Spinal cord (tissue), 10 donors: ENCODE measurements around the gene CAMSAP3. TPM values are rescaled to one million over a fixed set of nuclear protein-coding genes. Genes with fewer than 3 reads are reported as not detected.
"Not testable (repeated sequence)": the region's sequence is repeated elsewhere in the genome, so short reads cannot be mapped to it uniquely, and the experiment has no call there.

Source experiments
- DNase-seq, 6 donors: peaks; one replicate each; pipeline versions ENCODE4 v3.0.0 to v3.0.0-alpha.2; 2013 to 2015; ENCODE audit warnings: low spot score in 6 of 6, low read depth in 4 of 6
- H3K27ac ChIP-seq: one replicate; pipeline ENCODE4 v1.5.1; 2013; ENCODE audit warnings: low read depth, low read length, control low read depth
- H3K27me3 ChIP-seq: one replicate; pipeline ENCODE4 v1.6.1; 2013; ENCODE audit warnings: low read length; ENCODE audit not compliant: control insufficient read depth, insufficient read depth
- H3K36me3 ChIP-seq: one replicate; pipeline ENCODE4 v1.6.1; 2013; ENCODE audit warnings: low read length; ENCODE audit not compliant: control insufficient read depth, insufficient read depth
- H3K4me1 ChIP-seq: one replicate; pipeline ENCODE4 v1.6.1; 2013; ENCODE audit warnings: low read length; ENCODE audit not compliant: control insufficient read depth, insufficient read depth
- H3K4me3 ChIP-seq: one replicate; pipeline ENCODE4 v1.5.1; 2013; ENCODE audit warnings: low read depth, low read length, control low read depth
- H3K9me3 ChIP-seq: one replicate; pipeline ENCODE4 v1.6.1; 2013; ENCODE audit warnings: low read length; ENCODE audit not compliant: control insufficient read depth, insufficient read depth
- WGBS: methylation state at CpG from one replicate; pipeline ENCODE4 v1.1.5; 2013; ENCODE audit warnings: missing lambda C conversion rate; ENCODE audit not compliant: insufficient coverage; 5-methylcytosine and 5-hydroxymethylcytosine counted together
- polyA plus RNA-seq, 2 donors: library from polyadenylated mRNA; unstranded; fragments of 120-200 nt; gene quantifications; one replicate each; pipeline ENCODE4 v1.2.1, GENCODE V29; 2013; ENCODE audit not compliant: insufficient read length in 2 of 2
- total RNA-seq, 2 donors: library from RNA; depleted of rRNA in 1 of 2; stranded (reverse); fragments of 120-200 nt in 1 of 2; fragments of >200 nt in 1 of 2; gene quantifications; one replicate each; pipeline versions ENCODE4 v1.2.3 to v1.2.4, GENCODE V29; 2013 to 2014
- donor health status: healthy.

Gene CAMSAP3
- total and polyA plus RNA-seq, 4 donors = 4.9 to 45.8 (median 24.7) TPM

DNA sequence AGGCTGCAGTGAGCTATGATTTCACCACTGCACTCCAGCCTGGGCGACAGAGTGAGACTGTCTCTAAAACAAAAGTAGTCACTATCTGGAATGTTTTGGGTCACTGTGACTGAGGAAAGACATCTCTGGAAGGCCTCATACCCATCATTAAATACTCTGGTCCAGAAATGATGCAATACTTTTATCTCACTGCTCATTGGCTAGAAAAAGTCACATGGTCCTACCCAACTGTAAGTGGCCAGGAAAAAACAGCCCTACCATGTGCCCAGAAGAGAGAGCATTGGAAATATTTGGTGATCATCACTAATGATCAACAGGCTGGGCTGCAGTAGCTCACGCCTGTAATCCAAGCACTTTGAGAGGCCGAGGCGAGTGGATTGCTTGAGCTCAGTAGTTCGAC is 30.3 kb upstream of the CAMSAP3 start:
- H3K4me3 ChIP-seq = no peak overlapping the region
- no peak for DNase-seq
- H3K27me3 ChIP-seq = no peaks in the 10 kb centered on the region
- H3K36me3 ChIP-seq = peaks cover 29% of the 10 kb centered on the region
- no peak overlapping the region for H3K27ac ChIP-seq
- H3K9me3 ChIP-seq = no peaks in the 10 kb centered on the region
- no CpG with 5 or more reads among the region's 5 CpGs for WGBS
- H3K4me1 ChIP-seq = no peaks in the 10 kb centered on the region

- H3K27ac ChIP-seq = no peak overlapping the region
- H3K9me3 ChIP-seq = no peaks in the 10 kb centered on the region
- H3K4me1 ChIP-seq = no peaks in the 10 kb centered on the region
- H3K4me3 ChIP-seq = no peak overlapping the region
- no peaks in the 10 kb centered on the region for H3K27me3 ChIP-seq
- DNase-seq = no peak
- WGBS = 80% methylated on average over 1 of the region's 5 CpGs
- H3K36me3 ChIP-seq = peaks cover 3% of the 10 kb centered on the region
Measured at GRCh38 chr19:7570761-7571160, 24.9 kb upstream of the CAMSAP3 start.

DNA sequence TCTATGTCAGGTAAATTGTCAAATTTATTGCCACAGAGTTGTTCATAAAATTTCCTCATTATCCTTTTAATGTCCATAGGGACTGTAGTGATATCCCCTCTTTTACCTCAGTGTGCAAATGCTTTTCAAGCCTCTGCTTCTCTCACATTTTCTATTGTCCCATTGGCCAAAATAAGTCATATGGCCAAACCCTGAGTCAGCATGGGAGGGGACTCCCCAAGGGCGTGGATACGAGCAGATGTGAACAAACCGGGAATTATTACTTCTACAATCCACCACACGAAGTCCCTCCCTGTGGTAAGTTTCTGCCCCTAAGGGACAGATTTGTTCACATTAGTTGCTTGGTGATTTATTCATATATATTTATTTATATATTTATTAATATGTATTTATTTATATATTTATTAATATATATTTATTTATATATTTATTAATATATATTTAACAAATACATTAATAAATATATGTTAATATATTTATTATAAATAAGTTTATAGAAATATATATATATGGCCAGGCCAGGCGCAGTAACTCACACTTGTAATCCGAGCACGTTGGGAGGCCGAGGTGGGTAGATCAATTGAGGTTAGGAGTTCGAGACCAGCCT is 20.1 kb upstream of the CAMSAP3 start:
- Histone ChIP-seq H3K4me3 (no peak overlapping the region), H3K27me3 (no peaks in the 10 kb centered on the region), H3K4me1 (no peaks in the 10 kb centered on the region), H3K36me3 (no peaks in the 10 kb centered on the region), H3K27ac (no peak overlapping the region), H3K9me3 (no peaks in the 10 kb centered on the region)
- DNase-seq = no peak
- WGBS = 92% methylated on average over 4 of the region's 9 CpGs

DNA sequence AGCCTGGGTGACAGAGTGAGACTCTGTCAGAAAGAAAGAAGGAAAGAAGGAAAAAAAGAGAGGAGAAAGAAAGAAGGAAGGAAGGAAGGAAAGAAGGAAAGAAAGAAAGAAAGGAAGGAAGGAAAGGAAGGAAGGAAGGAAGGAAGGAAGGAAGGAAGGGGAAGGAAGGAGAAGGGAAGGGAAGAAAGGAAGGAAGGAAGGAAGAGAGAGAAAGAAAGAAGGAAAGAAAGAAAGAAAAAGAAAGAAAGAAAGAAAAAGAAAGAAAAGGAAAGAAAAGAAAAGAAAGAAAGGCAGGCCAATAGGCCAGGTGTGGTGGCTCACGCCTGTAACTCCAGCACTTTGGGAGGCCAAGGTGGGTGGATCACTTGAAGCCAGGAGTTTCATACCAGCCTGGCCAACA is 18.2 kb upstream of the CAMSAP3 start:
- H3K27me3 ChIP-seq, H3K9me3 ChIP-seq, DNase-seq, H3K4me3 ChIP-seq, H3K4me1 ChIP-seq, H3K27ac ChIP-seq, H3K36me3 ChIP-seq: not testable (repeated sequence)
- WGBS = no CpG with 5 or more reads among the region's 1 CpG

DNA sequence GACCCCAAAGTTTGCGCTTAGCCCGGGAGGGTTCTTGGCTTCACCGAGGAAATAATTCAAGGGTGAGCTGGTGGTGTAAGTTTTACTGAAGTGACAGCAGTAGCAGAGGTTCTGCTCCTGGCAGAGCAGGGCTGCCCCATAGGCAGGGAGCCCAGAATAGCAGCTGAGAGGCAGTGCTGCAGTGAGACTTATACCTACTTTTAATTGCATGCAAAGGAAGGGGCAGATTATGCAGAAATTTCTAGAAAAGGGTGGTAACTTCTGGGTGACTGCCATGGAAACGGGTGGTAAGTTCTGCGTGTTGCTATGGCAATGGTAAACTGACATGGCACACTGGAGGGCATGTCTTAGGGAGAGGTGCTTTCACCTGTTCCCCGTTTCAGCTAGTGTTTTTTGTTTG is 17.5 kb upstream of the CAMSAP3 start:
- no peak overlapping the region for H3K4me3 ChIP-seq
- no peak overlapping the region for H3K27ac ChIP-seq
- no peaks in the 10 kb centered on the region for H3K27me3 ChIP-seq
- no peak for DNase-seq
- WGBS = 58% methylated on average over 5 of the region's 6 CpGs
- H3K4me1 ChIP-seq = no peaks in the 10 kb centered on the region
- H3K36me3 ChIP-seq = no peaks in the 10 kb centered on the region
- H3K9me3 ChIP-seq = no peaks in the 10 kb centered on the region

- no peaks in the 10 kb centered on the region for H3K4me1 ChIP-seq
- no peaks in the 10 kb centered on the region for H3K9me3 ChIP-seq
- no peak overlapping the region for H3K27ac ChIP-seq
- DNase-seq = no peak
- H3K4me3 ChIP-seq = no peak overlapping the region
- H3K27me3 ChIP-seq = no peaks in the 10 kb centered on the region
- no peaks in the 10 kb centered on the region for H3K36me3 ChIP-seq
- 83% methylated on average over 6 of the region's 6 CpGs for WGBS
Measured at GRCh38 chr19:7579182-7579581, 16.5 kb upstream of the CAMSAP3 start.

DNA sequence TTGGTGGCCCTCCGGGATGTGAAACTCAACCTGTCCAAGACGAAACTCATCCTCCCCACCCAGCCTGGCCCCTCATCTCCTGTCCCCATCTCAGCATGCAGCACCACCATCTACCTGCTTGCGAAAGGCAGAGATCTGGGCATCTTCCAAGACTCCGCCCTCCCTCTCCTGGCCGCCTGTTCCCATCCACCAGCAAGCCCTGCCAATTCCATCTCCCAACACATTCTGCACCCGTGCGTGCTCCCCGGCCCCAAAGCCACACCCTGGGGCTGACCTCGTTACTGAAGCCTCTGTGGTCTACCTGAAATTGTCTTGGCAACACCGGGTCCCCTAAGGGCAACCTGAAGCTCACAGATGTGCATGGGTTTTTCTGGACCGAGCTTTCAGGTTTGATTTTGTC is 13.2 kb upstream of the CAMSAP3 start:
- 60% methylated on average over 10 of the region's 11 CpGs for WGBS
- Histone ChIP-seq H3K27me3 (no peaks in the 10 kb centered on the region), H3K27ac (no peak overlapping the region), H3K4me3 (no peak overlapping the region), H3K4me1 (no peaks in the 10 kb centered on the region), H3K36me3 (no peaks in the 10 kb centered on the region), H3K9me3 (no peaks in the 10 kb centered on the region)
- DNase-seq = no peak

GRCh38 chr19:7589822-7590221 is 5.8 kb upstream of the CAMSAP3 start:
- Histone ChIP-seq H3K27ac (no peak overlapping the region), H3K4me3 (no peak overlapping the region), H3K27me3 (no peaks in the 10 kb centered on the region), H3K4me1 (no peaks in the 10 kb centered on the region), H3K9me3 (no peaks in the 10 kb centered on the region), H3K36me3 (no peaks in the 10 kb centered on the region)
- WGBS = 86% methylated on average over 4 of the region's 7 CpGs
- DNase-seq = no peak

- Histone ChIP-seq H3K4me1 (peaks cover under 1% of the 10 kb centered on the region), H3K36me3 (no peaks in the 10 kb centered on the region), H3K9me3 (no peaks in the 10 kb centered on the region), H3K27me3 (no peaks in the 10 kb centered on the region), H3K4me3 (no peak overlapping the region), H3K27ac (no peak overlapping the region)
- no peak for DNase-seq
- 56% methylated on average over 8 of the region's 8 CpGs for WGBS
Measured at GRCh38 chr19:7590256-7590655, 5.4 kb upstream of the CAMSAP3 start.

DNA sequence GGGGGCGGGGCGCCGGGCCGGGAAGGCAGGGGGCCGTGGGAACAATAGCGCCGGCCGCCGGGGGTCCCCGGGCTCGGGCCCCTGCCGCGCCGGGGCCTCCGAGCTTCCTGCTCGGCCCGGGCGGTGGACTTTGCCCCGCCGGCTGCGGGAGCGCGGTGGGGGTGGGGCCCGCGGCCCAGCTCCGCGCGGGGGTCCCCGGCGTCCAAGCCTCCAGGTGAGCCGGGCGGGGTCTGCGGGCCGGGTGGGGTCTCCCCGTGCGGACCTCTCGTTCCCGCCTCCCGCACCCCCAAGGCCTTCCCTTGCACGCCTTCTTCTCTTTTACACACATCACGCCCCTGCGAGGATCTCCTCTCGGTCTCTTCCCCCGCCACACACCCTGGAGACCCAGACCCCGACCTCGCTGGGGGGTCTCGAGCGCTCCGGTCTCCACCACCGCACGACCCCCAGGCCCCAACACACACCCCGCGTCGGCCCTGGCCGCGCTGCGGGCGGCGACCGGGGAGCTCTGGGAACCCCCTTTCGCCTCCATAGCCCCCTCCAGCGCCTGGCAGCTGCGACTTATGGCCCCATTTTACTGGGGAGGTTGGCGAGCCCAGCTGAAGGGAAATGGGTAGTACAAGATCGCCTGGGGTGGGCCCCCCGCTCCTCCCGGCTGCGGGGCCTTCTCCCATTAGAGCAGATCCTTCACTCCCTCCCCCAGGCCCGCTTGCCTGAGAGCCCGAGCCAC is 711 bp downstream of the CAMSAP3 start:
- no peak overlapping the region for H3K27ac ChIP-seq
- WGBS = 0% methylated on average over 61 of the region's 70 CpGs

More for the DNA sequence above, 711 bp downstream of the CAMSAP3 start:
- peak in 1 of 6 donors; percentile 26 for DNase-seq
- Histone ChIP-seq H3K36me3 (no peaks in the 10 kb centered on the region), H3K4me3 (peak overlapping the region; percentile 27), H3K4me1 (peaks cover 16% of the 10 kb centered on the region), H3K9me3 (no peaks in the 10 kb centered on the region), H3K27me3 (peaks cover 6% of the 10 kb centered on the region)
